ENCODE results near the gene CNTF.
"Not testable (repeated sequence)": the region's sequence is repeated elsewhere in the genome, so short reads cannot be mapped to it uniquely, and the experiment has no call there.

Gene CNTF, protein sequence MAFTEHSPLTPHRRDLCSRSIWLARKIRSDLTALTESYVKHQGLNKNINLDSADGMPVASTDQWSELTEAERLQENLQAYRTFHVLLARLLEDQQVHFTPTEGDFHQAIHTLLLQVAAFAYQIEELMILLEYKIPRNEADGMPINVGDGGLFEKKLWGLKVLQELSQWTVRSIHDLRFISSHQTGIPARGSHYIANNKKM

GRCh38 chr11:58622344-58622743 is at the start of gene CNTF:
Gene CNTF, plus strand, starts transcription at chr11:58622665. Its CDS starts 88 bp downstream, at chr11:58622753.
- no peak for DNase-seq (ENCODE audit: extremely low read depth in 1 of 2, low read depth in 1 of 2)

GRCh38 chr11:58572906-58573305 is 49.6 kb upstream of the CNTF start:
- DNase-seq (ENCODE audit: extremely low read depth in 1 of 2, low read depth in 1 of 2): not testable (repeated sequence)

DNA sequence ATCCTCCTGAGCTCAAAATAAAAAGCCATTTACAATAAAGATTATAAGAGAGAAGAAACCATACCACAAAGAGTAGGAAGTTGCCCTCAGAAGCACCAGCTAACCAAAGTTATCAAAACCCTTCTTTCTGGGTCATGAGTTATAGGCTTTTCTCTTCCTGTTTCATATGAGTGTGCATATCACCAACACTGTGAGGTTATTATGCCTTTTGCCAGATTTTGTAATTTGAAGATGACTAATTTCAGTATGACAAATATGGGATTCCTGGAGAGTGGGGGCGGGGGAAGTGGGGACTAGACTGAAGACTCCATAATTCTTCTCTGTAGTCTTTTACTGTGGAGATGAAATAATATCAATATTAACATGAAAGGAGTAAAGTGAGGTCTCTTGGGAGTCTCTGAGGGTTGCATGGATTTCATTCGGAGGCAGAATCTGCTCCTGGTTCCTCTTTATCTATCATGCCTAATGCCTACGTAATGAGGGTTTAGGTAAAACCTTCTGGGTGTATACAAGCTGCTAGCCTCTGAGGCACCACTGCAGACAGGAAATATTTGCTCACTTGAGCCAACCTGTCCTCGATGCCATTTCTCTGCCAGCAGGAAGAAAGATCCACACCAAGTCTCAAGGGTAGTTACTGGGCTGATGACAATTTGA is 48.9 kb upstream of the CNTF start:
- peak in 1 of 2 donors; percentile 63 for DNase-seq (ENCODE audit: extremely low read depth in 1 of 2, low read depth in 1 of 2)

DNA sequence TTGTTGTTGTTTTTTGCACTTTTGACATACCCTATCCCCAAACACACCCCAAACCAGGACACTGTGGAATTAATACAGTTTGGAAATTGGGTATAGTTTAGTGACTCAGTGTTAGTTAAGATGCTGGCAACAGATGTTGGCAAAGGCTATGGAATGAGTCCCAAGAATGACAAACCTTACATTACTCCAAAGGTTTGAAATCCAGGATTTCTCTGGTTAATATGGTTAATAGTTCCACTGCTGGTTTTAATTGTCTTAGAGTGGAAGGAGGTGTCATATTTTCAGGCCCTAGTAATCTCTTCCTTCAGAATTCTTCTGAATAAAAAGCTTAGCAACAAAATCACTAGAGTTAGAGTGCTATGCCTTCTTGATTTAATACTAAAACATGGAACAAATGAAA is 47.6 kb upstream of the CNTF start:
- no peak for DNase-seq (ENCODE audit: extremely low read depth in 1 of 2, low read depth in 1 of 2)

DNA sequence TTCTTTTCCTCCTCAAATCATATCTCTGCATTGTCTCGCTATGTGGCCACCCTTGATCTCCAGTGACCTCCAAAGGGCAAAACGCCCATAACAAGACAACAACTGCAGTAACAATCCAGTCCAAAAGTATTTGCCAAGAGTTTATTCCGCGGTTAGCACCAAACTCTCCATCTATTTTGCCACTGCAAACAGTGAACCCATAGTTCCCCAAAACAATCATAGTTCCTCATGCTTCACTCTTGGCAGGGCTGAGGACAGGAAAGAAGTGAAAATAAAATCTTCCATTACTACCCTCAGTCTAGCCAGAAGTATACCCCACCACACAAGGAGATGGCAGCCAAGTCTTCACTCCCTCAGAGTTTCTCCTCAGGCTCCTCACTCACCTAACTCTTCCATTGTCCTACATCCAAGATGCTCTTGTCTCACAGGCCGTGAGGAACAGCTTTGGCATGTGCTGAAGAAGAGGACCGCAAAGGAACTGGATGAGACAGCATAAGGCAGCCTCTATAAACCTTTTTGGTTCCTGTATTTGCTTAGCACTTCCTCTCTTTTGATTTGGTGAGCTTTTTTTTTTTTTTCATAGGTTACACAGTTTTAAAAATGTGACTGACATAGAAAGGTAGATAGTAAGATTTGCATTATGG is 47.0 kb upstream of the CNTF start, which contains the start of gene LPXN:
Gene LPXN, minus strand, starts transcription at position 480 of the 644 bp plus-strand sequence. Its CDS starts 84 bp downstream, at position 396.
- DNase-seq (ENCODE audit: extremely low read depth in 1 of 2, low read depth in 1 of 2): no peak

DNA sequence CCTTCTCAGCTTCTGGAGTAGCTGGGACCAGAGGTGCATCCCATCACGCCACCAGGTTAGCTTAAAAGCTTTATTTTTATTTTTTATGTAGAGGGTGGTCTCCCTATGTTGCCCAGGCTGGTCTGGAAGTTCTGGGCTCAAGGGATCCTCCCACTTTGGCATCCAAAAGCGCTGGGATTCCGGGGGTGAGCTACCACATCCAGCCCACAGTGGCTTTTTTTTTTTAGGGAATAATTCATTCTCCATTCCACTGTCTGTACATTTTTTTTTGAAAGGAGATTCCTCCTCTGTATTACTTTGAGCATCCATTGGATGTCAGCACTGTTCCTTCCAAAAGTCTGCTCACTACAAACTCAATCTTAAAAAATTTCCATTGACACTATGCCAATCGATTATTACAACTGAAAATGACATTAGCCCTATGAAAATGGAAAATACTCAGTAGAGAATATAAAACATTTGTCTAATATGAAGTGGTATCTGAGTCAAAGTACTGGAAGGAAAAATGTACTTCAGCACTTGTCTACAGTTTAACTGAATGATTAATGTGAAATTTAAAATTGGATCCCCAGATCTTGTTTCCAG is 45.5 kb upstream of the CNTF start:
- DNase-seq (ENCODE audit: extremely low read depth in 1 of 2, low read depth in 1 of 2): no peak

GRCh38 chr11:58577555-58578135 is 44.8 kb upstream of the CNTF start:
- peak; percentile 55 to 78 for DNase-seq (ENCODE audit: extremely low read depth in 1 of 2, low read depth in 1 of 2)

GRCh38 chr11:58578136-58578634 is 44.3 kb upstream of the CNTF start:
- peak; percentile 76 to 86 for DNase-seq (ENCODE audit: extremely low read depth in 1 of 2, low read depth in 1 of 2)

DNA sequence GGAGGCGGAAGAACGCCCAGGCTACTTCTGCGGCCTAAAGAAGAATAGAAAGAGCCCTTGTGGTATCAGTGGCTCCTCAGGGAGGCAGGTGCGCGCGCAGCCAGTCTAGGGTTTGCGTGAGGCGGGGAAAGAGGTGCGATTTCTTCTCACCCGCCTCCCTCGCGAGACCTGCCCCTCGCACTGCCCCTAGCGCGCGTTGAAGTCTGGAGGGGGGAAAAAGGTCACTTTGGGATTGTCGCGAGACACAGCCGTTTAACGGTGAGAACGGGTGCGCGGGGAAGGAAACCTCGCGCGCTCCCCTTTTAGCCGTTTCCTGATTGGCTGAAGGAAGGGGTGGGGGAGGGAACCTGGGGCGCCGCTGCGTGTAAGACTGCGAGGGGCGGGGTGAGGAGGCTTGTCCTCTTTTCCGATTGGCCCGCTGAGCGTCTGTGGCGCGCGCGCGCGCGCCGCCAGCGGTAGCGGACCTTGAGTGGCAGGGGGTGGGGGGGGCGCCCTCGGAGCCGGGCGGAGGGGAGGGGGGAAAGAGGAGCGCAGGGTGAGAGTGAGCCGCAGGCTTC is 43.8 kb upstream of the CNTF start, which contains the start of gene ZFP91:
Gene ZFP91, plus strand, starts transcription at position 429 of the 557 bp plus-strand sequence. CDS start 219 bp downstream, outside the sequence.
- peak; percentile 87 to 97 for DNase-seq (ENCODE audit: extremely low read depth in 1 of 2, low read depth in 1 of 2)

- peak; percentile 78 to 87 for DNase-seq (ENCODE audit: extremely low read depth in 1 of 2, low read depth in 1 of 2)
These were observed 43.0 kb upstream of the CNTF start for GRCh38 chr11:58579192-58580129.

- no peak for DNase-seq (ENCODE audit: extremely low read depth in 1 of 2, low read depth in 1 of 2)
These were observed 42.2 kb upstream of the CNTF start for GRCh38 chr11:58580311-58580710.

DNA sequence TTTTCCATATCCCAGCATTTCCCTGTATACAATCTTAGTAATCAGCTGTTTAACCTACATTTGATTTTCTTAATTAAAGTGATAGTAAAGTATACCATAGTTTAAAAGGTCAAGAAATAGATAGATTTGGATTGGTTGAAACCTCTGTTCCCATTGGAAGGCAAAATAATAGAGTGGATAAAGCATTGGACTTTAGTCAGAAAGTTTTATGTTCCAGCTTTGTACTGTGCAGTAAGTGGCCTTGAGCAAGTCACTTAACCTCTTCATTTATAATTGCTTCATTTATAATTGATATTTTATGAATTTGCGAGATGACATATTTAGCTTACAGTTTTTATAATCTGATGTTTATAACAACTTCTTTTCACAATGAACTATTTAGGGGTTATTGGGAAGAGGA is 40.0 kb upstream of the CNTF start:
- DNase-seq (ENCODE audit: extremely low read depth in 1 of 2, low read depth in 1 of 2): no peak

- DNase-seq (ENCODE audit: extremely low read depth in 1 of 2, low read depth in 1 of 2): no peak
These were observed 35.5 kb upstream of the CNTF start for GRCh38 chr11:58586998-58587397.

GRCh38 chr11:58591659-58592058 is 30.8 kb upstream of the CNTF start:
- no peak for DNase-seq (ENCODE audit: extremely low read depth in 1 of 2, low read depth in 1 of 2)

DNA sequence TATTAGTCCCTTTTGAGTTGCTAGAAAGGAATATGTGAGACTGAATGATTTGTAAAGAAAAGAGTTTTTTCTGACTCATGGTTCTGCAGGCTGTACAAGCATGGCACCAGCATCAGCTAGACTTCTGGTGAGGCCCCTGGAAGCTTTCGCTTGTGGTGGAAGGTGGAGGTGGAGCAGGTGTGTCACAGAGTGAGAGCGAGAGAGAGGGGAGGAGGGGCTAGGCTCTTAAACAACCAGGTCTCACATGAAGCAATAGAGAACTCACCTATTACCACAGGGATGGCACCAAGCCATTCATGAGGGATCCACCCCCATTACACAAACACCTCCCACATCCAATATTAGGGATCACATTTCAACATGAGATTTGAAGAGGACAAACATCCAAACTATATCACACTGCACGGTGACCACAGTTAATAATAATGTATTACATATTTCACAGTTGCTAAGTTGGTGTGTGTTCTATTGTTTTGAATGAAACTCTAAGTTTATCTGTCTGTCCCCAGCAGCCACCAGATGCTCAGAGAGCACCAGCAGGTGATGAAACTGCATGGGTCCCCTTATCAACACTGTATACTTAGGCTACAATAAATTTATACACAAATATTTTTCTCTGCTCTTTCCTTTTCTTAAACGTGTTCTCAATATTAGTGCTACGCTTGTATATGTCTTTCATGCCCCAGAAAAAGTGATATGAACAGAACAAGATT is 29.5 kb upstream of the CNTF start:
- DNase-seq (ENCODE audit: extremely low read depth in 1 of 2, low read depth in 1 of 2): peak in 1 of 2 donors; percentile 64

DNA sequence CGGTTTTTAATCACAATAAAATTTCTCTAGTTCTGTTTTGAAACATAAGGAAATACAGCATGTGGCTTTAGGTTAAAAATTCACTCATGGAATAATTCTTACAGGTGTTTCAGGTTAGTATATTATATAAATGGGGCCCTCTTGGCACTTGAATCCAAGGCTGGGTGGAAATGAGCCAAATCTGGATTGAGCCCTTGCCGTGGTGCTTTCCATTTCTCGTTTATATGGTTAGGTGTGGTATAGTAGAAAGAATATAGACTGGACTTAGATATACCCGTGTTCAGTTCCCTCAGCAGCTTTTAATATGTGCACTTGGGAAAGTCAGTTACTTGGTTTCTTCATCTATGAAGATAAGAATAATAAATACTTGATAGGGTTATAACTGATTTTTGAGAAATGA is 27.6 kb upstream of the CNTF start:
- DNase-seq (ENCODE audit: extremely low read depth in 1 of 2, low read depth in 1 of 2): no peak

GRCh38 chr11:58596621-58597020 is 25.8 kb upstream of the CNTF start:
- DNase-seq (ENCODE audit: extremely low read depth in 1 of 2, low read depth in 1 of 2): no peak

DNA sequence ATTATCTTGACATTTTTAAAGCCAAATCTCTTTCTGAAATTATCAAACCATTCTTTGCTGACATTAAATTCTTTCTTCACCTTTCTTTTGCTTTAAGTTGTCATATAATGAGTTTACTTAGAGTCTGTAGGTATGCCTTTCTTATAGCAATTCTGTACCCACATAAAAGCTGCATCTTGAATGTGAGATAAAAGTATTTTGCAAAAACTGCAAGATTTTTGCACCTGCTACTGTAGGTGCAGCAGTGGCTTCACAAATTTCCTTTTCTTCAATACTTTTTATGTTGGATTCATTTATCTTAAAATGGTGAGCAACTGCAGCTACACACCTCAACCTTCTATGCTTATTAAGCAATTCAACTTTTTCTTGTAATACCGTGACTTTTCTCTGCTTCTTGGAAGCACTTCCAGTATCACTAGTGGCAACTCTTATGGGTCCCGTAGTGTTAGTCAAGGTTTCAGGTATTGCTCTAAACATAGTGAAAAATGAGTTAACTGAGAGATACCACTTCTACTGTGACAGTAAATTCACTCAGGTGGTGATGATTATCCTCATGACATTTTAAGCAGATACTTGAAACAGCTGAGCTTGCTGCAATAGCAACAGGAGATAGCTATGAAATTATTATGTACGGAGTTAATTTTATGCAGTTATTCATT is 24.9 kb upstream of the CNTF start:
- DNase-seq (ENCODE audit: extremely low read depth in 1 of 2, low read depth in 1 of 2): no peak
